ENCODE measurements around the gene MRPL23.

DNA sequence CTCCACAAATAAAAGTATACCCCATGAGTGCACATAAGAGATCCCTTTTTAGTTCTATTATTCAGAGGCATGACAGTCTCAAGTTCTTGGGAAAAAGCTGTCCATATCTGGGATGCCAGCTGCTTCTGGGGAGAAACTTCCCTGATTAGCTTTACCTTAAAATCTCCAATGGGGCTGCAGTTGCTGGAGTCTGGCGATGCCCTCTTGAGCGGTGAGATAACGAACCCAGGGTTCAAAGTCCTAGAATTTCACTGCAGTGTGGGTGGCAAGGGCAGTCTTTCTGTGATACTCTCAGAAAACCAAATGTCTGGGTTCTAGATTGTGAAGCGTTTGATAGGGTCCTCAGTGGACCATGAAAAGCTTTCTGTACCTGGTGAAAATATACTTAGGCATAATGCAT, 48.0 kb upstream of the MRPL23 start:
- TF ChIP-seq, protein P1, sequence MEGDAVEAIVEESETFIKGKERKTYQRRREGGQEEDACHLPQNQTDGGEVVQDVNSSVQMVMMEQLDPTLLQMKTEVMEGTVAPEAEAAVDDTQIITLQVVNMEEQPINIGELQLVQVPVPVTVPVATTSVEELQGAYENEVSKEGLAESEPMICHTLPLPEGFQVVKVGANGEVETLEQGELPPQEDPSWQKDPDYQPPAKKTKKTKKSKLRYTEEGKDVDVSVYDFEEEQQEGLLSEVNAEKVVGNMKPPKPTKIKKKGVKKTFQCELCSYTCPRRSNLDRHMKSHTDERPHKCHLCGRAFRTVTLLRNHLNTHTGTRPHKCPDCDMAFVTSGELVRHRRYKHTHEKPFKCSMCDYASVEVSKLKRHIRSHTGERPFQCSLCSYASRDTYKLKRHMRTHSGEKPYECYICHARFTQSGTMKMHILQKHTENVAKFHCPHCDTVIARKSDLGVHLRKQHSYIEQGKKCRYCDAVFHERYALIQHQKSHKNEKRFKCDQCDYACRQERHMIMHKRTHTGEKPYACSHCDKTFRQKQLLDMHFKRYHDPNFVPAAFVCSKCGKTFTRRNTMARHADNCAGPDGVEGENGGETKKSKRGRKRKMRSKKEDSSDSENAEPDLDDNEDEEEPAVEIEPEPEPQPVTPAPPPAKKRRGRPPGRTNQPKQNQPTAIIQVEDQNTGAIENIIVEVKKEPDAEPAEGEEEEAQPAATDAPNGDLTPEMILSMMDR (IDR thresholded peaks at IDR 0.05) = no peak
- no peak for TF ChIP-seq POLR2A (IDR thresholded peaks at IDR 0.05)

Data from uterus (tissue), 2 donors.